HepG2 (cell line): Measurements from ENCODE around the gene ALKBH4. TPM values are rescaled to one million over a fixed set of nuclear protein-coding genes. Genes with fewer than 3 reads are reported as not detected.
"Not testable (repeated sequence)": the region's sequence is repeated elsewhere in the genome, so short reads cannot be mapped to it uniquely, and the experiment has no call there.

Experiments
- ATAC-seq: fragments of 200-7000 bp; cut with Tn5 transposase; 3 replicates; pipeline ENCODE4 v1.9.1; 2020; ENCODE audit warnings: mild to moderate bottlenecking, moderate library complexity
- BruUV-seq: library from RNA; stranded (reverse); fragments of 400-500 nt; replicated peaks from 2 replicates; lab custom pipeline; 2021; lab: Mats Ljungman, UMichigan
- CTCF ChIA-PET: fragments of 300-600 bp; formaldehyde crosslinking; extraction: SDS; loops from one replicate; lab custom pipeline; 2021; ENCODE audit warnings: low total read pairs, inconsistent platforms, low intra/inter-chr PET ratio; lab: Yijun Ruan, JAX
- POLR2A ChIA-PET: fragments of 350-600 bp; sonication (Branson Sonifier 250); formaldehyde crosslinking; loops from one replicate; lab custom pipeline; 2020; ENCODE audit warnings: antibody characterized with exemption, inconsistent platforms; lab: Yijun Ruan, JAX
- DNase-seq: peaks from one replicate; pipeline ENCODE4 v3.0.0-alpha.2; 2015; ENCODE audit warnings: low spot score
- FAIRE-seq: peaks from 3 replicates; lab custom pipeline; 2011; peaks lifted over from hg19 to GRCh38; lab: Jason Lieb, UNC
- H2AFZ ChIP-seq: one replicate; pipeline ENCODE4 v1.6.1; 2011; ENCODE audit warnings: low read length, inconsistent platforms
- H3K27ac ChIP-seq: fragments of 300-600 bp; 3 replicates; pipeline ENCODE4 v1.8.0; 2011; ENCODE audit warnings: mixed run types, mild to moderate bottlenecking, mixed read lengths, low read length, inconsistent platforms; ENCODE audit not compliant: insufficient read depth; ENCODE audit errors: extremely low read length
- H3K27me3 ChIP-seq, 2 experiments: fragments of 200-600 bp in 1 of 2; 2 replicates in 1 of 2; 3 replicates in 1 of 2; pipeline versions ENCODE4 v1.6.0 to v1.8.0; 2011; ENCODE audit warnings: low read length in 2 of 2, mild to moderate bottlenecking in 2 of 2, moderate library complexity in 2 of 2, inconsistent platforms in 1 of 2; ENCODE audit not compliant: insufficient read depth in 2 of 2, control insufficient read depth in 1 of 2
- H3K36me3 ChIP-seq, 2 experiments: fragments of 200-600 bp in 1 of 2; replicated peaks in 1 of 2; 2 replicates in 1 of 2; 3 replicates in 1 of 2; pipeline versions ENCODE4 v1.5.1 to v1.8.0; 2011; ENCODE audit warnings: low read length in 2 of 2, inconsistent platforms in 1 of 2; ENCODE audit not compliant: insufficient read depth in 2 of 2, control insufficient read depth in 1 of 2
- H3K4me1 ChIP-seq: 2 replicates; pipeline ENCODE4 v1.5.1; 2012; ENCODE audit warnings: low read length, inconsistent platforms; ENCODE audit not compliant: insufficient read depth
- H3K4me2 ChIP-seq: 2 replicates; pipeline ENCODE4 v1.6.0; 2011; ENCODE audit warnings: low read depth, low read length, inconsistent platforms
- H3K4me3 ChIP-seq, 3 experiments: fragments of 200-600 bp in 1 of 3; sonication (generic), shearing (Covaris generic) in 1 of 3; replicated peaks in 1 of 3; 2 replicates each; pipeline ENCODE4 v1.5.1; 2011 to 2016; ENCODE audit warnings: low read length in 3 of 3, inconsistent platforms in 2 of 3, low read depth in 2 of 3, mild to moderate bottlenecking in 2 of 3, control low read depth in 1 of 3, mixed read lengths in 1 of 3; ENCODE audit not compliant: insufficient read depth in 1 of 3
- H3K79me2 ChIP-seq: one replicate; pipeline ENCODE4 v1.6.1; 2011; ENCODE audit warnings: low read length, inconsistent platforms; ENCODE audit not compliant: insufficient read depth
- H3K9ac ChIP-seq: 2 replicates; pipeline ENCODE4 v1.6.0; 2011; ENCODE audit warnings: mild to moderate bottlenecking, low read depth, low read length, inconsistent platforms; ENCODE audit not compliant: insufficient read depth
- H3K9me3 ChIP-seq: 2 replicates; pipeline ENCODE4 v1.5.1; 2012; ENCODE audit warnings: mild to moderate bottlenecking, low read length
- H4K20me1 ChIP-seq: 2 replicates; pipeline ENCODE4 v1.6.0; 2011; ENCODE audit warnings: inconsistent platforms, mild to moderate bottlenecking, low read length, moderate library complexity; ENCODE audit not compliant: insufficient read depth
- AGO2 ChIP-seq: fragments of 200-400 bp; formaldehyde crosslinking; optimal IDR thresholded peaks from 2 replicates; pipeline ENCODE3; 2017; ENCODE audit warnings: mild to moderate bottlenecking, low read depth, low read length, moderate library complexity
- CEBPG ChIP-seq: IDR thresholded peaks from 2 replicates; pipeline ENCODE4 v1.6.1; 2016
- RBFOX2 ChIP-seq: fragments of 200-400 bp; formaldehyde crosslinking; IDR thresholded peaks from 2 replicates; pipeline ENCODE4 v1.6.1; 2017; ENCODE audit warnings: low read depth, mild to moderate bottlenecking, low read length
- ZNF121 ChIP-seq: sonication (generic); formaldehyde crosslinking; IDR thresholded peaks from 2 replicates; pipeline ENCODE4 v1.5.0; 2020; ENCODE audit warnings: mild to moderate bottlenecking, missing genetic modification reagents
- ZNF460 ChIP-seq: sonication (generic); formaldehyde crosslinking; IDR thresholded peaks from 2 replicates; pipeline ENCODE4 v1.5.1; 2020; ENCODE audit warnings: missing genetic modification reagents, mild to moderate bottlenecking, borderline replicate concordance
- ZNF574 ChIP-seq: sonication (generic); formaldehyde crosslinking; IDR thresholded peaks from 2 replicates; pipeline ENCODE4 v1.4.0; 2020; ENCODE audit warnings: missing genetic modification reagents
- WGBS: methylation state at CpG from one replicate; pipeline ENCODE4 v1.1.6; 2017; ENCODE audit warnings: low lambda C conversion rate; 5-methylcytosine and 5-hydroxymethylcytosine counted together
- in situ Hi-C: cut with HindIII; loops from 2 replicates; pipeline ENCODE4 v1.10.0; 2017; ENCODE audit warnings: low pct_unique_long_range_greater_than_20kb; ENCODE audit not compliant: extremely low pct_ligation_motif_present
- intact Hi-C: fragments of 100-400 bp; cut with micrococcal nuclease; formaldehyde crosslinking; loops from one replicate; pipeline ENCODE4 v1.10.0; 2022; ENCODE audit not compliant: unreplicated experiment
- polyA plus RNA-seq, 8 experiments: library from polyadenylated mRNA; depleted of rRNA in 3 of 8; stranded (reverse) in 7 of 8; unstranded in 1 of 8; fragments of >200 nt; fragmentation: Illumina TruSeq in 4 of 8; extraction: Trizol in 4 of 8; gene quantifications; 2 replicates each; pipeline versions ENCODE4 v1.2.1 to v1.2.3, GENCODE V29; 2011 to 2016; ENCODE audit warnings: low read depth in 4 of 8, missing spikeins in 1 of 8, mixed read lengths in 1 of 8; ENCODE audit not compliant: insufficient read depth in 1 of 8
- total RNA-seq, 5 experiments: library from RNA; depleted of rRNA; stranded (reverse); fragments of >200 nt; fragmentation: Illumina TruSeq; extraction: Trizol; gene quantifications; 2 replicates each; pipeline ENCODE4 v1.2.3, GENCODE V29; 2016; ENCODE audit warnings: low read depth in 1 of 5

Gene ALKBH4
- total and polyA plus RNA-seq, 2 of the 13 experiments (the other 11 are each of a cell fraction or from before 2014, with no cell fraction given), result 2.6 to 8.8 TPM

- Histone ChIP-seq H3K36me3 (peaks cover 9 to 12% of the 10 kb centered on the region in 2 experiments; a peak in 3 of 5 replicates), H3K9me3 (no peaks in the 10 kb centered on the region), H2AFZ (no peak overlapping the region), H3K27me3 (no peaks in the 10 kb centered on the region), H4K20me1 (no peaks in the 10 kb centered on the region), H3K27ac (no peak overlapping the region), H3K4me3 (no peak overlapping the region), H3K4me1 (peaks cover 16% of the 10 kb centered on the region), H3K79me2 (no peaks in the 10 kb centered on the region), H3K4me2 (no peak overlapping the region), H3K9ac (no peak overlapping the region)
- DNase-seq (no peak), ATAC-seq (no peak), FAIRE-seq (no peak)
- intact Hi-C loops (no loop called here), in situ Hi-C loops (no loop called here)
- WGBS, result 83% methylated on average over 1 of the region's 11 CpGs
- BruUV-seq, result no TSS peak
- TF ChIP-seq ZNF574 (CRISPR knock-in tag) (no peak), RBFOX2 (0 out of 2 replicates have a peak, but pooled peaks have one; percentile 27), AGO2 (peak; percentile 66)
- ChIA-PET POLR2A (no interaction called here), CTCF (no interaction called here)
Measured at GRCh38 chr7:102455596-102455995, 9.1 kb downstream of the ALKBH4 start.

GRCh38 chr7:102454932-102455331, 9.7 kb downstream of the ALKBH4 start:
- TF ChIP-seq CEBPG, result 0 out of 2 replicates have a peak, but pooled peaks have one; percentile 5
- TF ChIP-seq ZNF121 (CRISPR knock-in tag), result peak; percentile 97
- TF ChIP-seq ZNF460, result peak; percentile 42; the same call in 1 of the 2 replicates
- TF ChIP-seq, all 625 proteins: peak for 3; not testable (repeated sequence) for 622
- H2AFZ ChIP-seq, H3K9me3 ChIP-seq, intact Hi-C loops, H3K4me3 ChIP-seq, H3K9ac ChIP-seq, H3K27ac ChIP-seq, H3K27me3 ChIP-seq, H3K4me2 ChIP-seq, FAIRE-seq, H3K79me2 ChIP-seq, CTCF ChIA-PET, BruUV-seq, H4K20me1 ChIP-seq, in situ Hi-C loops, ATAC-seq, DNase-seq, POLR2A ChIA-PET: not testable (repeated sequence)
- WGBS, result 92% methylated on average over 8 of the region's 10 CpGs
- H3K36me3 ChIP-seq, result peaks cover 8 to 12% of the 10 kb centered on the region in 2 experiments; a peak in 3 of 5 replicates
- peaks cover 16% of the 10 kb centered on the region for H3K4me1 ChIP-seq
